HFF-Myc (cell line): ENCODE data around the gene NEURL1B.
"Not testable (repeated sequence)": the region's sequence is repeated elsewhere in the genome, so short reads cannot be mapped to it uniquely, and the experiment has no call there.

Source experiments
- DNase-seq: peaks from one replicate; pipeline ENCODE4 v3.0.0-alpha.2; 2011; ENCODE audit warnings: low read depth; ENCODE audit errors: extremely low read depth
- H3K4me3 ChIP-seq: replicated peaks from 2 replicates; pipeline ENCODE4 v1.5.1; 2011; ENCODE audit warnings: low read depth, mild to moderate bottlenecking, control low read depth, low read length
- CTCF ChIP-seq: IDR thresholded peaks from 2 replicates; pipeline ENCODE4 v1.5.1; 2012; ENCODE audit warnings: mild to moderate bottlenecking, low read depth, low read length, control low read depth; ENCODE audit errors: missing control alignments

The NEURL1B gene

GRCh38 chr5:172672681-172673080, 31.6 kb downstream of the NEURL1B start:
- TF ChIP-seq CTCF = no peak
- DNase-seq = no peak
- no peak overlapping the region for H3K4me3 ChIP-seq

GRCh38 chr5:172674155-172674554, 33.1 kb downstream of the NEURL1B start:
- no peak for TF ChIP-seq CTCF
- H3K4me3 ChIP-seq = no peak overlapping the region
- no peak for DNase-seq

- TF ChIP-seq CTCF = no peak
- no peak overlapping the region for H3K4me3 ChIP-seq
- no peak for DNase-seq
Measured at GRCh38 chr5:172676914-172677475, 35.9 kb downstream of the NEURL1B start.

- not testable (repeated sequence) for H3K4me3 ChIP-seq, DNase-seq
Measured at GRCh38 chr5:172678362-172678874, 37.4 kb downstream of the NEURL1B start.

- no peak for DNase-seq
Measured at GRCh38 chr5:172678902-172679301, 37.8 kb downstream of the NEURL1B start.

GRCh38 chr5:172679628-172680212, 38.7 kb downstream of the NEURL1B start:
- no peak overlapping the region for H3K4me3 ChIP-seq
- TF ChIP-seq CTCF = no peak
- DNase-seq = no peak

More at GRCh38 chr5:172678902-172679301, 37.8 kb downstream of the NEURL1B start:
- no peak overlapping the region for H3K4me3 ChIP-seq
- TF ChIP-seq CTCF = no peak

GRCh38 chr5:172680921-172681320, 39.9 kb downstream of the NEURL1B start:
- DNase-seq = no peak
- H3K4me3 ChIP-seq = no peak overlapping the region
- TF ChIP-seq CTCF = no peak
